ENCODE measurements around the gene OBSCN.

The OBSCN gene

DNA sequence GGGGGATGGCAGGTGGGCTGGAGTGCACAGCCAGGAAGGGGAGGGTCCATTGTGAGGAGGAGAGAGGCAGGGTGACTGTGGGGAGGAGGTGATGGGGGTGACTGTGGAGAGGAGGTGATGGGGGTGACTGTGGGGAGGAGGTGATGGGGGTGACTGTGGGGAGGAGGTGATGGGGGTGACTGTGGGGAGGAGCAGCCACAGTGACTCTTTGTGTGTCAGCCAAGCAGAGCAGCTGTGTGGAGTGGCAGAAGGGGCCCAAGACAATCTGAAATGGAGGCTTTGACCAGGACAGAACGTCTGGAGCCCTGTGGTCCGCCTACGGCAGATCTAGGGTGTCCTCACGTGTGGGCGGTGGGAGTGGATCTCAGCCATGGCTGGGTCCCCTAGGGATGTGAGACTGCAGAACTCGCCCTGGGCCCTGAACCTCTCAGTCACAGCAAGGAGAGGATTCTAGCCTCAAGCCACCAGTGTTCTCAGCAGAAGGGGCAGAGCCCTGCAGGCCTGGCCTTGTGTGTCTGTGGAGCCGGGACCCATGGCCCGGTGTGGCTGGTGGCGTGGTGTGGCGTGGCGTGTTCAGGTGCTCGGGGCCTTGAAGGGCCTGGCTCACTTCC lies 81.5 kb downstream of the OBSCN start:
- no peak for DNase-seq (ENCODE audit: low read depth)

DNA sequence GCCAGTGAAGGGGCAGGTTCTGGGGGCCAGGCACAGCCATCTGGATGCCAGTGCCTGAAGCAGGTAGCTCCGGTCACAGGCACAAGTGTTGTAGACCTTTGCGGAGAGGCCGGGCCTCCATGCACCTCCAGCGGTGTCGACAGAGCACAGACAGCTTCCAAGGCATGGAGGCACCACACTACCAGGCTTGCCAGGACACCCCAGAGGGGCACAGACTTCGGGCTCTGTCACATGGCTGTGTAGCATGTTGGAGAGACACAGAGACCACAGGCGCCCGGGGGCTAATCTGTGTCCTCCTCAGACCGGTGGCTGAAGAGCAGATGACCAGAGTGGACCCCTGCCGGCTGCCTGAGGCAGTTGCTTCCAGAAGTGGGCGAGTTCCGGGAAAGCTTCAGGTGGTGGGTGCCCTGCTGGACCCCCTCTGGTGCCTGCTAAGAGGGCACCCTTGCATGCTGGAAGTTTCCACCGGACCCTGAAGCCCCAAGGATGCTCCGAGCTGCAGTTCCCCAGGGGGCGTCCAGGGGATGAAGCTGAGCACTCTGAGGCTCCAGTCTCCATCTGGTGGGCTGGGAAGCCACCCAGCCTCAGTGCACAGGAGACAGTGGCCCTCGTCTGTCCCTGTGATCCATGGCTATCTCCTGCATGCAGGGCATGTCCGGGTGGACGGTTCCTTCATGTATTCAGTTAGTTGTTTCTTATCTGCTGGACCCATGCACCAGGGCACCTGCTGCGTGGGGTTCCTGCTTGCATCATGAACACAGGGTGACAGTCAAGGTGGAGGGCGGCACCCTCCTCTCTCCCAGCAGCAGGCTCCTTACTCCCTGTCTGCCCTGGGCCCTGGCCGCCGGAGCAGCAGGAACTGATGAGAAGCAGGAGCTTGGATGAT lies 82.4 kb downstream of the OBSCN start:
- DNase-seq (ENCODE audit: low read depth): no peak

DNA sequence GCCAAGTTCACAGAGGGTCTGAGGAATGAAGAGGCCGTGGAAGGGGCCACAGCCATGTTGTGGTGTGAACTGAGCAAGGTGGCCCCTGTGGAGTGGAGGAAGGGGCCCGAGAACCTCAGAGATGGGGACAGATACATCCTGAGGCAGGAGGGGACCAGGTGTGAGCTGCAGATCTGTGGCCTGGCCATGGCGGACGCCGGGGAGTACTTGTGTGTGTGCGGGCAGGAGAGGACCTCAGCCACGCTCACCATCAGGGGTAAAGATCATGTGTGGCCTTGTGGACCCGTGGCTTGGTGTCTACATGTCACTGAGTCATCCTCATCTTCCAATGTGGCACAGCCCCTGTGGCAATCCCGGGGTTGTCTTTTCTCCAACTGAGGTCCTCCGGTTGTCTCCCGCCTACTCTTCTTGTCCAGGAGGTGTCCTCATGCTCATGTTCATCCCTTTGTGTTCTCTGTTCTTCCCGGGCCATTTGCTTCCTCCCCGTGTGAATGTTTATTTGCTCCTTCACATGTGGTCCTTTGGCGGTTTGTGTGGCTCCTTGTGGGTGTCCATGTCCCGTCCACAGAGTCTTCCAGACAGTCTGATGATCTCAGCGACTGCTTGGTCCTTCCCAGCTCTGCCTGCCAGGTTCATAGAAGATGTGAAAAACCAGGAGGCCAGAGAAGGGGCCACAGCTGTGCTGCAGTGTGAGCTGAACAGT lies 84.2 kb downstream of the OBSCN start:
- DNase-seq (ENCODE audit: low read depth): no peak

DNA sequence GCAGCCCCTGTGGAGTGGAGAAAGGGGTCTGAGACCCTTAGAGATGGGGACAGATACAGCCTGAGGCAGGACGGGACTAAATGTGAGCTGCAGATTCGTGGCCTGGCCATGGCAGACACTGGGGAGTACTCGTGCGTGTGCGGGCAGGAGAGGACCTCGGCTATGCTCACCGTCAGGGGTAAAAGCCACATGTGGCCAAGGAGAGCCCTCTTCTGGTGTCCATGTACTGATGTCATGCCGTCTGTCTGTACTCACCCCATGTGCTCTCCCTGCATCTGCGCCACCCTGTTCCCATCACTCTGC lies 84.7 kb downstream of the OBSCN start:
- DNase-seq (ENCODE audit: low read depth): no peak

DNA sequence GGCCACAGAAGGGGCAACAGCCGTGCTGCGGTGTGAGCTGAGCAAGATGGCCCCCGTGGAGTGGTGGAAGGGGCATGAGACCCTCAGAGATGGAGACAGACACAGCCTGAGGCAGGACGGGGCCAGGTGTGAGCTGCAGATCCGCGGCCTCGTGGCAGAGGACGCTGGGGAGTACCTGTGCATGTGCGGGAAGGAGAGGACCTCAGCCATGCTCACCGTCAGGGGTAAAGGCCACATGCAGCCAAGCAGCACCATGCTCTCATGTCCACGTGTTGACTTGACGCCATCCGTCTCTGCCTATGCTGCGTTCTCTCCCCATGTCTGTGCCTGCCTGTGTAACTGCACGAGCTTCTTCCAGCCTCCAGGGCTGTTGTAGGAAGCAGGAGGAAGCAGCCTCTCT lies 85.5 kb downstream of the OBSCN start:
- no peak for DNase-seq (ENCODE audit: low read depth)

DNA sequence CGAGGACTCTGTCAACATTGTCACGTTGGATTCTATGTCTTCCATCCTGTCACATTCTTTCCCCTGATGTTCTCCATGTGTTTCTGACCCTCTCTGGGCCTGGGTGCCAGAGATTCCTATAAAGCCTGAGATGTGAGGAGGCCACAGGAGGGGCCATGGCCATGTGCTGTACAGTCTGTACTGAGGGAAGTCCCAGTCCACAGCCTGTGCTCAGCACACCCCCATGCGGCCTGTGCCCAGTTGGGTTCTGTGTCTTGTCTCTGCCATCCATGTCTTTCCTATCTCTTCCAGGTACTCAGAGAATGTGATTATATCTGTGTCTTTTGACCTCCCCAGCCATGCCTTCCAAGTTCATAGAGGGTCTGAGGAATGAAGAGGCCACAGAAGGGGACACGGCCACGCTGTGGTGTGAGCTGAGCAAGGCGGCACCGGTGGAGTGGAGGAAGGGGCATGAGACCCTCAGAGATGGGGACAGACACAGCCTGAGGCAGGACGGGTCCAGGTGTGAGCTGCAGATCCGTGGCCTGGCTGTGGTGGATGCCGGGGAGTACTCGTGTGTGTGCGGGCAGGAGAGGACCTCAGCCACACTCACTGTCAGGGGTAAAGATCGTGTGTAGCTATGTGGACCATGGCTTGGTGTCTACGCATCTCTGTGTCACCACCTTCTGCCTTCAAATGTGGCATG lies 86.1 kb downstream of the OBSCN start:
- no peak for DNase-seq (ENCODE audit: low read depth)

DNA sequence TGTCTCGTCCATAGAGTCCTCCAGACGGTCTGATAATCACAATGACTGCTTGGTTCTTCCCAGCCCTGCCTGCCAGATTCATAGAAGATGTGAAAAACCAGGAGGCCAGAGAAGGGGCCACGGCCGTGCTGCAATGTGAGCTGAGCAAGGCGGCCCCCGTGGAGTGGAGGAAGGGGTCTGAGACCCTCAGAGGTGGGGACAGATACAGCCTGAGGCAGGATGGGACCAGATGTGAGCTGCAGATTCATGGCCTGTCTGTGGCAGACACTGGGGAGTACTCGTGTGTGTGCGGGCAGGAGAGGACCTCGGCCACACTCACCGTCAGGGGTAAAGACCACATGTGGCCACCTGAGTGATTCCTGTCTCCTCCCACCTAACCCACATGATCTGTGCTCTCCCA lies 86.9 kb downstream of the OBSCN start:
- DNase-seq (ENCODE audit: low read depth): no peak

DNA sequence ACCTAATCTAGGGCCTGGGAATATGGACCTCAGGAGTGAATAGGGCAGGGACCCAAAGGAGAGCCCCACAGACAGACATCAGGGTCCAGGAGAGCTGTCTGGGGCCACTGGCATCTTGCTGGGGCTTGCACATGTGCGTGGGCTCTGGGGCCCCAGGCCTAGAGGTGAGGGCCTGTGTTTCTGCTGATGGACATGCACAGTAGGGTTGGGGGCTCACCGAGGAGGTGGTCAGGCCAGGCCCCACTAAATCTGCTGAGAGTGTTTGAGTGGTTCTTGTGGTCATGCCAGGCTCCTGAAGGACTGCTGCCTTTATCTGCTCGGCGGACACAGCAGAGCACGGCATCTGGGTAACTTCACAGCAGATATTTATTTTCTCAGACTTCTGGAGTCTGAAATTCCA lies 87.4 kb downstream of the OBSCN start:
- no peak for DNase-seq (ENCODE audit: low read depth)

DNA sequence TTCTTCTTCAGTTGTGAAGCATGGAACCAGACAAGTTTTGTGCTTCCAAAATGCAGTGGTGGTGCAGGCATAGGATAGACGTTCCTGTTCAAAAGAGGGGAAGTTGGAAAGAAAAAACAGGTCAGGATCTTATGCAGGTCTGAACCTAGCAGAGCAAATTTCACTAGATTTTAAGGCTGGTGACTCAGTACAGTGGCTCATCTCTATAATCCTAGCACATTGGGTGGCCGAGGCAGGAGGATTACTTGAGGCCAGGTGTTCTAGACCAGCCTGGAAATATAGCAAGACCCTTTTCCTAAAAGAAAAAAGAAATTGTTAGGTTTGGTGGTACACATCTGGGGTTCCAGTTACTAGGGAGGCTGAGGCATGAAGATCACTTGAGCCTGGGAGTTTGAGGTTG lies 88.1 kb downstream of the OBSCN start:
- no peak for DNase-seq (ENCODE audit: low read depth)

DNA sequence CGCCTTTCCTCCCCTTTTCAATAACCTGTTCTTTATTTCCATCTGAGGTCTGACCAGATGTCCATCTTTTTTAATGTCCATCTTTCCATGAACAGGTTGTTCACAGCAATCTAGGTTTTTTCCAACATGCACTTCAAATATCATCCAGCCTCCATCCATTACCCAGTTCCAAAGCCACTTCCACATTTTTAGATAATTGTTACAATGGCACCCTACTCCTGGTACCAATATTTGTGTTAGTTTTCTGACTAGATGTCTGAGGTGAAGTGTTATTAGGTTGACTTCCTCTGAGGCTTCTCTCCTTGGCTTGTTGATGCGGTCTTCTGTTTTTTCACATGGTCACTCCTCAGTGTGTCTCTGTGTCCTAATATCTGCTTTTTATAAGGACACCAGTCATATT lies 89.4 kb downstream of the OBSCN start:
- no peak for DNase-seq (ENCODE audit: low read depth)

DNA sequence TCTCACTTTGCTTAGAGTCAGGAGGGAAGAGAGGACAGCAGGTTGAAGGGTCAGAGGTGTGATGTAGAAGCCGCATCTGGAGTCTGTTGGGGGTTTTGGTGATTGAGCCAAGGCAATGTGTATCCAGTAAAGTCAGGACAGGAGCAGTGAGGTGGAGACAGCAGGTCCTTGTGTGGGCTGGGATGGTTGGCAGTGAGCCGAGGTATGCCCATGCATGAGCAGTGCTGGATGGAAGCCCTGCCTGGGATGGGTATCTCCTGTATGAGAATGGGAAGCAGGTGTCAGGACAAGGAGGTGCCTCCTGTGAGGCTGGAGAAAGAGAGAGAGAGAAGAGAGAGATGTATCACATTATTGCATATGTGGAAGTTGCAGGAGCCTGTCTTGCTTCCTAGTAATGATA lies 90.0 kb downstream of the OBSCN start:
- no peak for DNase-seq (ENCODE audit: low read depth)

DNA sequence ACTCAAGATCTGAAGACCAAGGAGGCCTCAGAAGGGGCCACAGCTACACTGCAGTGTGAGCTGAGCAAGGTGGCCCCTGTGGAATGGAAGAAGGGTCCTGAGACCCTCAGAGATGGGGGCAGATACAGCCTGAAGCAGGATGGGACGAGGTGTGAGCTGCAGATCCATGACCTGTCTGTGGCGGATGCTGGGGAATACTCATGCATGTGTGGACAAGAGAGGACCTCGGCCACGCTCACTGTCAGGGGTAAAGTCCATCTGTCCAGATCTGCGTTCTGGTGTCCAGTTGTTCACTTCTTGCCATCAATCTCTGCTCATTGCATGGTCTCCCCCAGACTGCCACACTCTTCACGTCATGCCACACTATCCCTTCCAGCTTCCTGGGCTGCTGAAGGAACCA lies 90.6 kb downstream of the OBSCN start:
- no peak for DNase-seq (ENCODE audit: low read depth)

DNA sequence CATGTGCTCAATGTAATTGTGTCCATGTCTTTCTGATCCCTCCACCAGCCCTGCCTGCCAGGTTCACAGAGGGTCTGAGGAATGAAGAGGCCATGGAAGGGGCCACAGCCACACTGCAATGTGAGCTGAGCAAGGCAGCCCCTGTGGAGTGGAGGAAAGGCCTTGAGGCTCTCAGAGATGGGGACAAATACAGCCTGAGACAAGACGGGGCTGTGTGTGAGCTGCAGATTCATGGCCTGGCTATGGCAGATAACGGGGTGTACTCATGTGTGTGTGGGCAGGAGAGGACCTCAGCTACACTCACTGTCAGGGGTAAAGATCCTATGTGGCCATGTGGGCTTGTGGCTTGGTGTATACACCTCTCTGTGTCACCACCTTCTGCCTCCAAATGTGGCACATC lies 91.4 kb downstream of the OBSCN start:
- no peak for DNase-seq (ENCODE audit: low read depth)

DNA sequence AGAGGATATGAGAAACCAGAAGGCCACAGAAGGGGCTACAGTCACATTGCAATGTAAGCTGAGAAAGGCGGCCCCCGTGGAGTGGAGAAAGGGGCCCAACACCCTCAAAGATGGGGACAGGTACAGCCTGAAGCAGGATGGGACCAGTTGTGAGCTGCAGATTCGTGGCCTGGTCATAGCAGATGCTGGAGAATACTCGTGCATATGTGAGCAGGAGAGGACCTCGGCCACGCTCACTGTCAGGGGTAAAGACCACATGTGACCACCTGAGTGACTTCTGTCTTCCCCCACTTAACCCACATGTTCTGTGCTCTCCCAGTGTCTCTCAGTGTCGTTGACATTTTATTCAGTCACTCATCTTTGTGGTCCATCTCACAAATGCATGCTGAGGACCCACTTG lies 92.1 kb downstream of the OBSCN start:
- no peak for DNase-seq (ENCODE audit: low read depth)

DNA sequence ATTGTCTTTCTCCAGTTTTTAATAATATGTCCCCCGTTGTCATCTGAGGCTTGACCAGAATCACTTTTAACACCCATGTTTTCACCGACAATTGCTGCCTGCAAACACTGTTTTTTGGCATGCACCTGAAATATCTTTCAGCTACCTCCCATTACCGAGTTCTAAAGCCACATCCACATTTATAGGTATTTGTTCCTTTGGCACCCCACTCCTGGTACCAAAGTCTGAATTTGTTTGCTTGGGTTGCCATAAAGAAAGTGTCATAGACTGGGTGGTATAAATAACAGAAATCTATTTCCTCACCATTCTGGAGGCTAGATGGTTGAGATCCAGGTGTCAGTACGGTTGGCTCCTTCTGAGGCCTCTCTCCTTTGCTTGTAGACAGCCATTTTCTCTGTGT lies 94.2 kb downstream of the OBSCN start:
- DNase-seq (ENCODE audit: low read depth): no peak

DNA sequence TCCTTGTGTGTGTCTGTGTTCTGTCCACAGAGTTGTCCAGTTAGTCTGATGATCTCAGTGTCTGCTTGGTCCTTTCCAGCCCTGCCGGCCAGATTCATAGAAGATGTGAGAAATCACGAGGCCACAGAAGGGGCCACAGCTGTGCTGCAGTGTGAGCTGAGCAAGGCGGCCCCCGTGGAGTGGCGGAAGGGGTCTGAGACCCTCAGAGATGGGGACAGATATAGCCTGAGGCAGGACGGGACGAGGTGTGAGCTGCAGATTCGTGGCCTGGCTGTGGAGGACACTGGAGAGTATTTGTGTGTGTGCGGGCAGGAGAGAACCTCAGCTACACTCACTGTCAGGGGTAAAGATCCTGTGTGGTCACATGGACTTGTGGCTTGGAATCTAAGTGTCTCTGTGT lies 95.8 kb downstream of the OBSCN start:
- no peak for DNase-seq (ENCODE audit: low read depth)

DNA sequence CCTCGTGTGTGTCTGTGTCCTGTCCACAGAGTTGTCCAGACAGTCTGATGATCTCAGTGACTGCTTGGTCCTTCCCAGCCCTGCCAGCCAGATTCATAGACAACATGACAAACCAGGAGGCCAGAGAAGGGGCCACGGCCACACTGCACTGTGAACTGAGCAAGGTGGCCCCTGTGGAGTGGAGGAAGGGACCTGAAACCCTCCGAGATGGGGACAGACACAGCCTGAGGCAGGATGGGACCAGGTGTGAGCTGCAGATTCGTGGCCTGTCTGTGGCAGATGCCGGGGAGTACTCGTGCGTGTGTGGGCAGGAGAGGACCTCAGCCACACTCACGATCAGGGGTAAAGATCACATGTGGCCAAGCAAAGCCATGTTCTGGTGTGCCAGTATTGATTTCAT lies 96.4 kb downstream of the OBSCN start:
- DNase-seq (ENCODE audit: low read depth): no peak

DNA sequence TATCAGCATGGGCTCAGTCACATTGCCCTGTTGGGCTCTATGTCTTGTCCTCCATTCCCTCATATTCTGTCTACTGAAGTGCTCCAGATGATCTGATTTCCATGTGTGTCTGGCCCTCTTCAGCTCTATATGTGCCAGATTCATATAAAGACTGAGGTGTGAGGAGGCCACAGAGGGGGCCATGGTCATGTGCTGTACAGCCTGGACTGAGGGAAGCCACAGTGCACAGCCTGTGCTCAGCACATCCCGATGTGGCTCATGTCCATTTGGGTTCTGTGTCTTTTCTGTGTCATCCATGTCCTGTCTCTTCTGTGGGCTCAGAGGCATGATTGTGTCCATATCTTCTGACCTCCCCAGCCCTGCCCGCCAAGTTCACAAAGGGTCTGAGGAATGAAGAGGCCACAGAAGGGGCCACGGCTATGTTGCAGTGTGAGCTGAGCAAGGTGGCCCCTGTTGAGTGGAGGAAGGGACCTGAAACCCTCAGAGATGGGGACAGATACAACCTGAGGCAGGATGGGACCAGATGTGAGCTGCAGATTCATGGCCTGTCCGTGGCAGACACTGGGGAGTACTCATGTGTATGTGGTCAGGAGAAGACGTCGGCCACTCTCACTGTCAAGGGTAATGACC lies 97.0 kb downstream of the OBSCN start:
- no peak for DNase-seq (ENCODE audit: low read depth)

DNA sequence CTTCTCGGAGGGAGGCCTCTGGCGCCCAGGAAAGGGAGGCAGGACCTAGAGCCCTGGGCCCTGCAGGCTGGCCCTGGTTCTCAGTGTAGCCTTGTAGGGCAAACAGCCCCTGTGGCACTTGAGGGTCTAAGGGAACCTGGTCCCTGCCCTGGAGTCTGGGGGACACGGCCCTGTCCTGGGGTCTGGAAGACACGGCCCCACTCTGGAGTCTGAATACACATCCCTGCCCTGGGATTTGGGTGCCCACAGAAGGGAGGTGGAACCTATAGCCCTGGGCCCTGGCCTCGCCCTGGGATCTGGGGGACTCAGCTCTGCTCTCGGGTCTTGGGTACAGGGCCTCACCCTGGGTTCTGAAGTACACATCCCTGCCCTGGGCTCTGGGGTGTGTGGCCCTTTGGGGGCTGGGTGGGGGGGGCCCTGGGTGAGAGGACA lies 97.9 kb downstream of the OBSCN start:
- no peak for DNase-seq (ENCODE audit: low read depth)

DNA sequence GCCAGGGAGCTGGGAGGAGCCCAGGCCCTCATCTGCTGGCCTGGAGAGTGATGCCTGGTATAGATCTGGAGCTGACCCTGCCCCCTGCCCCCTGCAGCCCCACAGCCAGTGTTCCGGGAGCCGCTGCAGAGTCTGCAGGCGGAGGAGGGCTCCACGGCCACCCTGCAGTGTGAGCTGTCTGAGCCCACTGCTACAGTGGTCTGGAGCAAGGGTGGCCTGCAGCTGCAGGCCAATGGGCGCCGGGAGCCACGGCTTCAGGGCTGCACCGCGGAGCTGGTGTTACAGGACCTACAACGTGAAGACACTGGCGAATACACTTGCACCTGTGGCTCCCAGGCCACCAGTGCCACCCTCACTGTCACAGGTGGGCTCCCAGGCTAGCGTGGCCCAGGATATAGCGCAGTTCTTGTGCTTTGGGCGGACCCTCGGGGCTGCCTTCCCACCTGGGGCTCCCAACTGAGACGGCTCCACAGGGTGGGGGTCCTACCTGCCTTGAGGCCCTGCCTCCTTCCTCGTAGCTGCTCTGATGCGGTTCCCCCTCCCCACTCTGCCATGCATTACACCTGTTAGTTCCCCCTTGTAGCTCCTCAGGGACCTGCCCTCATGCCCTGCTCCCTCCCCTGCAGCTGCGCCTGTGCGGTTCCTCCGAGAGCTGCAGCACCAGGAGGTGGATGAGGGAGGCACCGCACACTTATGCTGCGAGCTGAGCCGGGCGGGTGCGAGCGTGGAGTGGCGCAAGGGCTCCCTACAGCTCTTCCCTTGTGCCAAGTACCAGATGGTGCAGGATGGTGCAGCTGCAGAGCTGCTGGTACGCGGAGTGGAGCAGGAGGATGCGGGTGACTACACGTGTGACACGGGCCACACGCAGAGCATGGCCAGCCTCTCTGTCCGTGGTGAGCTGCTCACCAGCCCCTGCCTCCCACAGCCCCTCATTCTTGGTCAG lies 98.7 kb downstream of the OBSCN start:
- DNase-seq (ENCODE audit: low read depth): no peak

All from stimulated activated CD8-positive, alpha-beta memory T cell treated with anti-CD3 and anti-CD28 coated beads, Interleukin-12 subunit alpha, Interleukin-12 subunit beta, amount 100 ng/mL, for 4 hours (primary cell).